Inflammatory macrophage (primary cell): Measurements from ENCODE around the gene TNS3.

Experiments
- DNase-seq, 2 donors: peaks; one replicate each; pipeline ENCODE4 v3.0.0-alpha.2; 2020 to 2022

TNS3 gene

GRCh38 chr7:47401611-47402570, 180.0 kb downstream of the TNS3 start:
- no peak for DNase-seq

GRCh38 chr7:47400741-47401206, 181.1 kb downstream of the TNS3 start:
- DNase-seq: no peak

GRCh38 chr7:47400001-47400400, 181.9 kb downstream of the TNS3 start:
- DNase-seq: no peak

GRCh38 chr7:47394751-47395252, 187.1 kb downstream of the TNS3 start:
- no peak for DNase-seq

GRCh38 chr7:47394216-47394615, 187.7 kb downstream of the TNS3 start:
- no peak for DNase-seq

- DNase-seq: no peak
These were observed 188.5 kb downstream of the TNS3 start for GRCh38 chr7:47393406-47393805.

GRCh38 chr7:47392241-47392759, 189.6 kb downstream of the TNS3 start:
- no peak for DNase-seq

- DNase-seq: no peak
These were observed 190.2 kb downstream of the TNS3 start for GRCh38 chr7:47391726-47392125.

- DNase-seq: no peak
These were observed 191.0 kb downstream of the TNS3 start for GRCh38 chr7:47390914-47391313.

- no peak for DNase-seq
These were observed 191.8 kb downstream of the TNS3 start for GRCh38 chr7:47389923-47390630.

- DNase-seq: no peak
These were observed 192.6 kb downstream of the TNS3 start for GRCh38 chr7:47389171-47389922.

- no peak for DNase-seq
These were observed 194.4 kb downstream of the TNS3 start for GRCh38 chr7:47387506-47387905.

GRCh38 chr7:47386273-47386835, 195.6 kb downstream of the TNS3 start:
- DNase-seq: no peak

- DNase-seq: no peak
These were observed 196.3 kb downstream of the TNS3 start for GRCh38 chr7:47385536-47386125.

- DNase-seq: no peak
These were observed 197.0 kb downstream of the TNS3 start for GRCh38 chr7:47384755-47385535.

GRCh38 chr7:47383696-47384445, 198.0 kb downstream of the TNS3 start:
- DNase-seq: no peak

- no peak for DNase-seq
These were observed 198.8 kb downstream of the TNS3 start for GRCh38 chr7:47383072-47383471.

GRCh38 chr7:47382200-47382599, 199.7 kb downstream of the TNS3 start:
- no peak for DNase-seq

GRCh38 chr7:47381134-47381495, 200.8 kb downstream of the TNS3 start:
- no peak for DNase-seq
